Measurements from ENCODE around the gene TBXAS1. TPM values are rescaled to one million over a fixed set of nuclear protein-coding genes. Genes with fewer than 3 reads are reported as not detected.

The TBXAS1 gene
- total RNA-seq, 2 donors from 2014 or later, result 19.3 to 44.1 TPM

DNA sequence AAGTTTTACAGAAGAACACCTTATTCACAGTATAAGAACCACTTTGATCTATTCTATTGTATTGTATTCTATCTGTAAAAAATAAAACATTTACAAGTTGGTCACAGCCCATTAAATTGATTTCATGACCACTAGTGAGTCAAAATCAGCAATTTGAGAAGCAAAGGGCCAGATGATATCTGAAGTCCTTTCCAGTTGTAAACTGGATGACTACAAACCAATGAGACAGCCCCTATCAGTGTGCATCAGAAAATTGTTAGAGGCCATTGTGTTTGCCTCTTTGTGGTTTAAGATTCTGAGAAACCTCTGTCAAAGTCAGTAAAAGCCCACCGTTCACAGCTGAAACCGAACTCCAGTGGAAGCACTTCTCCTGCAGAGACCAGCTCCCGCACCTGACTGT is 54.8 kb downstream of the TBXAS1 start:
- Histone ChIP-seq H3K36me3 (no peaks in the 10 kb centered on the region), H3K9me3 (no peaks in the 10 kb centered on the region), H3K27me3 (replicated peaks; ENCODE audit: insufficient read depth) (no peaks in the 10 kb centered on the region), H3K4me1 (replicated peaks) (no peaks in the 10 kb centered on the region), H3K4me3 (no peak overlapping the region), H3K27ac (no peak overlapping the region)
- intact Hi-C loops (cut with DNase I), result no loop called here
- WGBS, result 38% methylated on average over 3 of the region's 3 CpGs
- DNase-seq (ENCODE audit: low spot score), result no peak
- TF ChIP-seq POLR2A (IDR thresholded peaks at IDR 0.05), result no peak
- no peak for TF ChIP-seq POLR2AphosphoS5 (IDR thresholded peaks at IDR 0.05)
- TF ChIP-seq, protein P1, sequence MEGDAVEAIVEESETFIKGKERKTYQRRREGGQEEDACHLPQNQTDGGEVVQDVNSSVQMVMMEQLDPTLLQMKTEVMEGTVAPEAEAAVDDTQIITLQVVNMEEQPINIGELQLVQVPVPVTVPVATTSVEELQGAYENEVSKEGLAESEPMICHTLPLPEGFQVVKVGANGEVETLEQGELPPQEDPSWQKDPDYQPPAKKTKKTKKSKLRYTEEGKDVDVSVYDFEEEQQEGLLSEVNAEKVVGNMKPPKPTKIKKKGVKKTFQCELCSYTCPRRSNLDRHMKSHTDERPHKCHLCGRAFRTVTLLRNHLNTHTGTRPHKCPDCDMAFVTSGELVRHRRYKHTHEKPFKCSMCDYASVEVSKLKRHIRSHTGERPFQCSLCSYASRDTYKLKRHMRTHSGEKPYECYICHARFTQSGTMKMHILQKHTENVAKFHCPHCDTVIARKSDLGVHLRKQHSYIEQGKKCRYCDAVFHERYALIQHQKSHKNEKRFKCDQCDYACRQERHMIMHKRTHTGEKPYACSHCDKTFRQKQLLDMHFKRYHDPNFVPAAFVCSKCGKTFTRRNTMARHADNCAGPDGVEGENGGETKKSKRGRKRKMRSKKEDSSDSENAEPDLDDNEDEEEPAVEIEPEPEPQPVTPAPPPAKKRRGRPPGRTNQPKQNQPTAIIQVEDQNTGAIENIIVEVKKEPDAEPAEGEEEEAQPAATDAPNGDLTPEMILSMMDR (IDR thresholded peaks at IDR 0.05), result no peak

DNA sequence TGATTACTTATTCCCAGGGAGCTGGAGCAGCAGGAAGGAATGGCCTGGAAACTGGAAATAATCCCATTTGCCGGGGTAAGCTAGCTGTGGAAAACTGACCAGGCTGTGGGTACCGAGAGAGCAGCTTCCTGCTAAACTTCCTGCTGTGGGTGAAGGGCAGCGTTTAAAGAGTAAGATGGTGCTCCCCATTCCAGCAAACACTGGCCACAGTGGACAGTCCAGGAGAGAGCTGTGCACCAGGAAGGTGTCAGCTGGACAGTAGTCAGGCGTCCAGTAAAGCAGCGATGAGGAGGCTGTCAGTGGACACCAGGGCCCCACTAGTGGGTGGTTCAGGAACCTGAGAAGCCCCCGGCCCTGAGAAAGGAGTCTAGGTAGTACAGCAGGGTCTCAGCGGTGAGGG is 55.4 kb downstream of the TBXAS1 start:
- no peaks in the 10 kb centered on the region for H3K4me1 ChIP-seq (replicated peaks)
- 95% methylated on average over 7 of the region's 7 CpGs for WGBS

DNA sequence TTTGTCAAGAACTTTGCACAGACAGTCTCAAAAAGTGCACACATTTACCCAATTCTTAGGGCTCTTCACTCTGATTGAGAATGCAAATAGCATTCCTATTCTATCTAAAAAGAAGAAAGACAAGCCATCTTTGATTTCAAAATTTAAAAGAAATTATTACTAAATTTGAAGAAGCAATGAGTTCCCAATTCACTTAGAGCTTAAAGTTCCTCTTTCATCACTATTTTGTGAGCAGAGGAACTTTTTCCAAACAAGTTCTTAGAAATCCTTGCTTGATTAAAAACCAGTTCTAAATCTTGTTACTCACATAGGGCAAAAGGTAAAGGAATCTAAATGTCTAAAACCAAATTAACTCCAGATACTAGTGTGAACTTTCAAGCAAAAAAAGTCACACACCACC is 56.4 kb downstream of the TBXAS1 start:
- TF ChIP-seq POLR2A (IDR thresholded peaks at IDR 0.05) (no peak), POLR2AphosphoS5 (IDR thresholded peaks at IDR 0.05) (no peak)
- TF ChIP-seq, protein P1 (IDR thresholded peaks at IDR 0.05), result no peak
- no peaks in the 10 kb centered on the region for H3K27me3 ChIP-seq (replicated peaks; ENCODE audit: insufficient read depth)
- no peak for DNase-seq (ENCODE audit: low spot score)
- intact Hi-C loops (cut with DNase I), result no loop called here
- no peak overlapping the region for H3K27ac ChIP-seq
- H3K36me3 ChIP-seq, result no peaks in the 10 kb centered on the region
- no peak overlapping the region for H3K4me3 ChIP-seq
- H3K4me1 ChIP-seq (replicated peaks), result no peaks in the 10 kb centered on the region
- H3K9me3 ChIP-seq, result no peaks in the 10 kb centered on the region

More for the DNA sequence above, 55.4 kb downstream of the TBXAS1 start:
- no peaks in the 10 kb centered on the region for H3K36me3 ChIP-seq
- H3K27ac ChIP-seq, result no peak overlapping the region
- no peak overlapping the region for H3K4me3 ChIP-seq
- no peak for TF ChIP-seq POLR2A (IDR thresholded peaks at IDR 0.05)
- TF ChIP-seq, protein P1 (IDR thresholded peaks at IDR 0.05), result no peak
- no peak for TF ChIP-seq POLR2AphosphoS5 (IDR thresholded peaks at IDR 0.05)
- H3K9me3 ChIP-seq, result no peaks in the 10 kb centered on the region
- DNase-seq (ENCODE audit: low spot score), result no peak
- no peaks in the 10 kb centered on the region for H3K27me3 ChIP-seq (replicated peaks; ENCODE audit: insufficient read depth)
- intact Hi-C loops (cut with DNase I), result no loop called here

DNA sequence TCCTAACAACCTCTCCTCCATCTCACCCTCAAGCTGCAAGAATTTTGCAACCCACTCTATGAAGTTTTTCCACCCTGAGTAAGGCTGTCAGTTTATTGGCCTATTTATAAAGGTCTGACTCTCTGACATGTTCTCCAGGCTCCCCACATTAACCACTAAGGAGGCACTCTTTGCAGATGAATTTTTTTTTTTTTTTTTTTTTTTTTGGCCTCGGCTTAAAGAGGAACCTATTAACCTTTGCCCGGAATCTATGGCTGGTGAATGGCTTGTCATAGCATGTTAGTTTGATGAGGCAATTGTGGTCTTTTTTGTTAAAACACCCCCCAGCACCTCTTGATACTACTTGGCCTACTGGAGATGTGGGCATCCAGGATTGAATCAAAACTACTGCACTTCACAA is 57.1 kb downstream of the TBXAS1 start:
- Histone ChIP-seq H3K27me3 (replicated peaks; ENCODE audit: insufficient read depth) (no peaks in the 10 kb centered on the region), H3K27ac (no peak overlapping the region), H3K4me3 (no peak overlapping the region), H3K9me3 (no peaks in the 10 kb centered on the region), H3K4me1 (replicated peaks) (no peaks in the 10 kb centered on the region), H3K36me3 (no peaks in the 10 kb centered on the region)
- 55% methylated on average over 2 of the region's 2 CpGs for WGBS
- intact Hi-C loops (cut with DNase I), result no loop called here
- TF ChIP-seq POLR2AphosphoS5 (IDR thresholded peaks at IDR 0.05) (no peak), POLR2A (IDR thresholded peaks at IDR 0.05) (no peak)
- TF ChIP-seq, protein P1 (IDR thresholded peaks at IDR 0.05), result no peak
- no peak for DNase-seq (ENCODE audit: low spot score)

DNA sequence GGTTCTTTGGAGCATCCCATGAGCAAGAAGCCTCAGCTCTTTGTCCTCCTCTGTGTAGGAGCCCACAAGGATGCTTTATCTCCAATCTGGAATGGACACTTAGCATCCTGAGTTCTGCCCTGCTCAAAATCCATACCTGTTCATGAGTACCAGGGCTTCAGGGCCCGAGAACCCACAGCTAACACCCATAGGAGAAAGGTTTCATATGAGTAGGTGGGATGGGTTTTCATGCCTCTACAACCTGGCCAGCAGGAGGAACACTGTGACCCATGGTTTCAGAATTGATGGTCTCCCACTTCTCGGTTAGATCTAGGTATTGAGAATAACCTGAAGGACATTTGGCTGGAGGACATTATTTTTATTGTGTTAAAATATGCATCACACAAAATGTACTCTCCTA is 57.8 kb downstream of the TBXAS1 start:
- H3K9me3 ChIP-seq, result no peaks in the 10 kb centered on the region
- no peaks in the 10 kb centered on the region for H3K27me3 ChIP-seq (replicated peaks; ENCODE audit: insufficient read depth)
- H3K36me3 ChIP-seq, result no peaks in the 10 kb centered on the region
- DNase-seq (ENCODE audit: low spot score), result no peak
- H3K4me3 ChIP-seq, result no peak overlapping the region
- TF ChIP-seq POLR2AphosphoS5 (IDR thresholded peaks at IDR 0.05) (no peak), POLR2A (IDR thresholded peaks at IDR 0.05) (no peak)
- TF ChIP-seq, protein P1 (IDR thresholded peaks at IDR 0.05), result no peak
- no peaks in the 10 kb centered on the region for H3K4me1 ChIP-seq (replicated peaks)
- no peak overlapping the region for H3K27ac ChIP-seq
- intact Hi-C loops (cut with DNase I), result no loop called here
- WGBS, result 94% methylated on average over 2 of the region's 2 CpGs
